ENCODE data around the gene VTI1A. TPM values are rescaled to one million over a fixed set of nuclear protein-coding genes. Genes with fewer than 3 reads are reported as not detected.

The VTI1A gene
- total and polyA plus RNA-seq, 2 of the 13 experiments (the other 11 are each of a cell fraction or from before 2014, with no cell fraction given), result 11.7 to 32.7 TPM

GRCh38 chr10:112858986-112859651 is 412.1 kb downstream of the VTI1A start (continued):
- TF ChIP-seq ZNF468 (CRISPR knock-in tag; IDR thresholded peaks at IDR 0.05) (no peak), THAP9 (CRISPR knock-in tag; IDR thresholded peaks at IDR 0.05; ENCODE audit: borderline replicate concordance) (no peak), DMTF1 (CRISPR knock-in tag; IDR thresholded peaks at IDR 0.05) (no peak), ZNF784 (CRISPR knock-in tag; IDR thresholded peaks at IDR 0.05; ENCODE audit: borderline replicate concordance) (no peak)

- no peak overlapping the region for H3K4me2 ChIP-seq (ENCODE audit: low read depth, low read length)
- H3K27me3 ChIP-seq (ENCODE audit: control insufficient read depth in 1 of 2, insufficient read depth in 2 of 2, low read length in 2 of 2), result no peaks in the 10 kb centered on the region
- BruUV-seq (replicated peaks), result no TSS peak
- CTCF ChIA-PET (ENCODE audit: low intra/inter-chr PET ratio, low total read pairs), result no interaction called here
- in situ Hi-C loops (cut with HindIII; ENCODE audit: extremely low pct_ligation_motif_present, low pct_unique_long_range_greater_than_20kb) (no loop called here), intact Hi-C loops (cut with micrococcal nuclease; ENCODE audit: unreplicated experiment) (no loop called here)
- H3K9ac ChIP-seq (ENCODE audit: insufficient read depth, low read depth, low read length), result no peak overlapping the region
- ATAC-seq (no peak), FAIRE-seq (no peak), DNase-seq (ENCODE audit: low spot score) (no peak)
- no peak overlapping the region for H3K27ac ChIP-seq (ENCODE audit: extremely low read length, insufficient read depth, low read length)
- no peak overlapping the region for H2AFZ ChIP-seq (ENCODE audit: low read length)
- no peaks in the 10 kb centered on the region for H3K36me3 ChIP-seq (replicated peaks in 1 of 2; ENCODE audit: control insufficient read depth in 1 of 2, insufficient read depth in 2 of 2, low read length in 2 of 2)
- POLR2A ChIA-PET, result no interaction called here
- no peaks in the 10 kb centered on the region for H3K4me1 ChIP-seq (ENCODE audit: insufficient read depth, low read length)
- 58% methylated on average over 4 of the region's 4 CpGs for WGBS (ENCODE audit: low lambda C conversion rate)
- H4K20me1 ChIP-seq (ENCODE audit: insufficient read depth, low read length), result no peaks in the 10 kb centered on the region
- H3K9me3 ChIP-seq (ENCODE audit: low read length), result peaks cover 12% of the 10 kb centered on the region
- H3K4me3 ChIP-seq (replicated peaks in 1 of 3; ENCODE audit: insufficient read depth in 1 of 3, low read depth in 2 of 3, low read length in 3 of 3), result no peak overlapping the region
- H3K79me2 ChIP-seq (ENCODE audit: insufficient read depth, low read length), result no peaks in the 10 kb centered on the region
- TF ChIP-seq SRSF4 (IDR thresholded peaks at IDR 0.05; ENCODE audit: low read depth, low read length, poor library complexity, severe bottlenecking) (no peak), FOXK2 (IDR thresholded peaks at IDR 0.05) (0 out of 2 replicates have a peak, but pooled peaks have one; percentile 5), RXRB (CRISPR knock-in tag; IDR thresholded peaks at IDR 0.05; ENCODE audit: borderline replicate concordance) (no peak), RXRA (CRISPR knock-in tag; IDR thresholded peaks at IDR 0.05) (no peak), ZNF280D (CRISPR knock-in tag; IDR thresholded peaks at IDR 0.05) (no peak), TRIM24 (CRISPR knock-in tag; IDR thresholded peaks at IDR 0.05) (no peak), KAT7 (CRISPR knock-in tag; IDR thresholded peaks at IDR 0.05; ENCODE audit: borderline replicate concordance) (no peak), HMGA1 (CRISPR knock-in tag; conservative IDR thresholded peaks at IDR 0.05) (no peak)
These were observed 412.8 kb downstream of the VTI1A start for GRCh38 chr10:112859793-112860192.

All from HepG2 (cell line).